BLaER1 (cell line): ENCODE measurements around the gene AP1S3.

ENCODE experiments used
- H3K27ac ChIP-seq: shearing (Covaris generic); formaldehyde crosslinking; 2 replicates; pipeline ENCODE4 v1.8.1; 2022
- H3K27me3 ChIP-seq: shearing (Covaris generic); formaldehyde crosslinking; 2 replicates; pipeline ENCODE4 v1.8.1; 2022
- H3K36me3 ChIP-seq: shearing (Covaris generic); formaldehyde crosslinking; 2 replicates; pipeline ENCODE4 v1.8.1; 2022
- H3K4me1 ChIP-seq: shearing (Covaris generic); formaldehyde crosslinking; 2 replicates; pipeline ENCODE4 v1.8.1; 2022
- H3K4me2 ChIP-seq: shearing (Covaris generic); formaldehyde crosslinking; 2 replicates; pipeline ENCODE4 v1.8.1; 2022
- H3K4me3 ChIP-seq: shearing (Covaris generic); formaldehyde crosslinking; 2 replicates; pipeline ENCODE4 v1.8.1; 2022
- H3K9ac ChIP-seq: shearing (Covaris generic); formaldehyde crosslinking; 2 replicates; pipeline ENCODE4 v1.8.1; 2022
- H3K9me3 ChIP-seq: shearing (Covaris generic); formaldehyde crosslinking; 2 replicates; pipeline ENCODE4 v1.8.1; 2022
- H4K20me1 ChIP-seq: shearing (Covaris generic); formaldehyde crosslinking; 2 replicates; pipeline ENCODE4 v1.8.1; 2022
- Cebpa-rat ChIP-seq: shearing (Covaris generic); IDR thresholded peaks from 2 replicates; pipeline ENCODE4 v1.8.1; 2022

The AP1S3 gene

GRCh38 chr2:223720367-223720766 is 117.0 kb downstream of the AP1S3 start:
- no peaks in the 10 kb centered on the region for H3K36me3 ChIP-seq
- 0 out of 2 replicates have a peak, but pooled peaks cover 6% of the 10 kb centered on the region for H3K9me3 ChIP-seq
- no peaks in the 10 kb centered on the region for H3K27me3 ChIP-seq
- no peak overlapping the region for H3K27ac ChIP-seq
- no peaks in the 10 kb centered on the region for H4K20me1 ChIP-seq
- H3K4me1 ChIP-seq = peaks cover 2% of the 10 kb centered on the region
- TF ChIP-seq Cebpa-rat = no peak
- no peak overlapping the region for H3K9ac ChIP-seq
- no peak overlapping the region for H3K4me3 ChIP-seq
- no peak overlapping the region for H3K4me2 ChIP-seq

- no peaks in the 10 kb centered on the region for H3K36me3 ChIP-seq
Observed at GRCh38 chr2:223712642-223713041, 124.7 kb downstream of the AP1S3 start.

GRCh38 chr2:223711596-223712326 is 125.6 kb downstream of the AP1S3 start:
- Histone ChIP-seq H3K4me1 (no peaks in the 10 kb centered on the region), H3K9me3 (0 out of 2 replicates have a peak, but pooled peaks cover 2% of the 10 kb centered on the region), H3K4me2 (no peak overlapping the region), H3K27ac (no peak overlapping the region), H3K36me3 (no peaks in the 10 kb centered on the region), H3K4me3 (no peak overlapping the region), H4K20me1 (no peaks in the 10 kb centered on the region), H3K9ac (no peak overlapping the region), H3K27me3 (no peaks in the 10 kb centered on the region)
- no peak for TF ChIP-seq Cebpa-rat

More at GRCh38 chr2:223712642-223713041, 124.7 kb downstream of the AP1S3 start:
- H3K4me3 ChIP-seq = no peak overlapping the region
- 0 out of 2 replicates have a peak, but pooled peaks cover 6% of the 10 kb centered on the region for H3K9me3 ChIP-seq
- no peak overlapping the region for H3K9ac ChIP-seq
- no peak for TF ChIP-seq Cebpa-rat
- H4K20me1 ChIP-seq = no peaks in the 10 kb centered on the region
- H3K27ac ChIP-seq = no peak overlapping the region
- H3K4me2 ChIP-seq = no peak overlapping the region
- no peaks in the 10 kb centered on the region for H3K4me1 ChIP-seq
- no peaks in the 10 kb centered on the region for H3K27me3 ChIP-seq
